ENCODE measurements around the gene EIF5B.
"Not testable (repeated sequence)": the region's sequence is repeated elsewhere in the genome, so short reads cannot be mapped to it uniquely, and the experiment has no call there.

Gene EIF5B, protein sequence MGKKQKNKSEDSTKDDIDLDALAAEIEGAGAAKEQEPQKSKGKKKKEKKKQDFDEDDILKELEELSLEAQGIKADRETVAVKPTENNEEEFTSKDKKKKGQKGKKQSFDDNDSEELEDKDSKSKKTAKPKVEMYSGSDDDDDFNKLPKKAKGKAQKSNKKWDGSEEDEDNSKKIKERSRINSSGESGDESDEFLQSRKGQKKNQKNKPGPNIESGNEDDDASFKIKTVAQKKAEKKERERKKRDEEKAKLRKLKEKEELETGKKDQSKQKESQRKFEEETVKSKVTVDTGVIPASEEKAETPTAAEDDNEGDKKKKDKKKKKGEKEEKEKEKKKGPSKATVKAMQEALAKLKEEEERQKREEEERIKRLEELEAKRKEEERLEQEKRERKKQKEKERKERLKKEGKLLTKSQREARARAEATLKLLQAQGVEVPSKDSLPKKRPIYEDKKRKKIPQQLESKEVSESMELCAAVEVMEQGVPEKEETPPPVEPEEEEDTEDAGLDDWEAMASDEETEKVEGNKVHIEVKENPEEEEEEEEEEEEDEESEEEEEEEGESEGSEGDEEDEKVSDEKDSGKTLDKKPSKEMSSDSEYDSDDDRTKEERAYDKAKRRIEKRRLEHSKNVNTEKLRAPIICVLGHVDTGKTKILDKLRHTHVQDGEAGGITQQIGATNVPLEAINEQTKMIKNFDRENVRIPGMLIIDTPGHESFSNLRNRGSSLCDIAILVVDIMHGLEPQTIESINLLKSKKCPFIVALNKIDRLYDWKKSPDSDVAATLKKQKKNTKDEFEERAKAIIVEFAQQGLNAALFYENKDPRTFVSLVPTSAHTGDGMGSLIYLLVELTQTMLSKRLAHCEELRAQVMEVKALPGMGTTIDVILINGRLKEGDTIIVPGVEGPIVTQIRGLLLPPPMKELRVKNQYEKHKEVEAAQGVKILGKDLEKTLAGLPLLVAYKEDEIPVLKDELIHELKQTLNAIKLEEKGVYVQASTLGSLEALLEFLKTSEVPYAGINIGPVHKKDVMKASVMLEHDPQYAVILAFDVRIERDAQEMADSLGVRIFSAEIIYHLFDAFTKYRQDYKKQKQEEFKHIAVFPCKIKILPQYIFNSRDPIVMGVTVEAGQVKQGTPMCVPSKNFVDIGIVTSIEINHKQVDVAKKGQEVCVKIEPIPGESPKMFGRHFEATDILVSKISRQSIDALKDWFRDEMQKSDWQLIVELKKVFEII

DNA sequence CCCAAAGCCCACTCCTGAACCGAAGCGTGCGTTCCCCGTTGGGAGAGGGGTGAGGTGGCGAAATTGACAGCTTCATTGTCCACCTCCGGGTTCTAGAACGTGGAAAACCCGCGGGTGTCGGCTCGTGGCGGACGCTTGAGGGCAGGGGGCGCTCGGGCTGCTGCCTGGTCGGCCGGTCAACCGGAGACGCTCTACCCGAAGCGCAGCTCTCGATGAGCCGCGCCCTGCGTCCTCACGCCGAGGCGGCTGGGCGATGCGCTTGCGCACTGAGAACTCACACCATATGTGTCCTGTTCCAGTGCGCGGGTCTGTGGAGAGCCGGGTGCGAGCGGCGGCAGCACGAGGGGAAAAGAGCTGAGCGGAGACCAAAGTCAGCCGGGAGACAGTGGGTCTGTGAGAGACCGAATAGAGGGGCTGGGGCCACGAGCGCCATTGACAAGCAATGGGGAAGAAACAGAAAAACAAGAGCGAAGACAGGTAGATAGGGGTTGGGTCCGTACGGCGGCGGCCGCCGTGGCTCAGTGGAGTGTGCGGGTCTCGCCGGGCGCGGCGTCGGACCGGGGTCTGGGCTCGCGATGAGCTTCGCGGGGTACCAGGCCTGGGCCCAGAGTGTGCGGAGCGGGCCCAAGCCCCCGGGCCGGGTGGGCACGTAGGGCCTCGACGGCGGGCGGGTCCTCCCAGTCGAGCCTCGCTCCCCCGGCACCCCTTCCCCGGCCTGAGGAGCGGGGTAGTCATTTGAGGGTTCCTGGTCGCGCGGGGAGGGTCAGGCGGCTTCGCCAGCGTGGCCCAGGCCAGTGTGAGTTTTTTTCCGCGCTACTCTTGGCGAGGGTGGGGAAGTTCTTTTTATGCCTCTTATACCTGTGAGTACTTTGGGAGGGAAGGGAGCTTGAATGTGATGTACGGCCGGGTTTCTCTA, at the start of gene EIF5B:
Gene EIF5B, plus strand, starts transcription at position 277 of the 916 bp plus-strand sequence. Its CDS starts 166 bp downstream, at position 443.
- DNase-seq, result peak; percentile 52 to 99 (median 93)

DNA sequence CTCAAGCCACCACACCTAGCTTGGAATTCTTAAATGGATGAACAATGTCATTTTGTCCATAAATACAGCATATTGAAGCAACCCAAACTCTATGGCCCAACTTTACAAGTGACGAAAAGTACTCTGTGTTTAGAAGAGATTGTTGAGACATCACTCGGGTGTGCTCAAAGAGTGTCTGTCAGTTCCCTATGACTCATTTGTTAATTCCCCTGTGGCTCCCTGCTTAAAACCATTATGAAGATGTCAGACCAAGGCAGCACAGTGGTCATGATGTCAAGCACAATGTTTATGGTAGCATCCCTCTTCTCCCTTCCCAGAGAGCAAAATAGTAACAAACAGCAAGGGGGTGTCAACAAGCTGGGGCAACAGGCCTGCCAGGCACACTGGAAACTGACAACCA, 39.2 kb upstream of the EIF5B start:
- DNase-seq, result no peak

DNA sequence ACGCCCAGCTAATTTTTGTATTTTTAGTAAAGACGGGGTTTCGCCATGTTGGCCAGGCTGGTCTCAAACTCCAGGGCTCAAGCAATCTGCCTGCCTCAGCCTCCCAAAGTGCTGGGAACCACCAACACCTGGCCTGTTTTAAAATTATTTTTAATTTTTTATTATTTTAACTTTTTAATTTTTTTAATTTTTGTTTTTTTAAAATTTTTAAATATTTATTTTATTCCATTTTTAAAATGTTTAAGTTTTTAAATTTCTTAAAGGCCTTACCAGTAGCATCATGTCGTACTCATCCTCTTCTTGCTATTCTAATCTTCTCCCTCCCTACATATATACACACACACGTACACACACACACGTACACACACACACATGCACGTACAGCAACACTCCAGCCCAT, 37.6 kb upstream of the EIF5B start:
- DNase-seq, result no peak

DNA sequence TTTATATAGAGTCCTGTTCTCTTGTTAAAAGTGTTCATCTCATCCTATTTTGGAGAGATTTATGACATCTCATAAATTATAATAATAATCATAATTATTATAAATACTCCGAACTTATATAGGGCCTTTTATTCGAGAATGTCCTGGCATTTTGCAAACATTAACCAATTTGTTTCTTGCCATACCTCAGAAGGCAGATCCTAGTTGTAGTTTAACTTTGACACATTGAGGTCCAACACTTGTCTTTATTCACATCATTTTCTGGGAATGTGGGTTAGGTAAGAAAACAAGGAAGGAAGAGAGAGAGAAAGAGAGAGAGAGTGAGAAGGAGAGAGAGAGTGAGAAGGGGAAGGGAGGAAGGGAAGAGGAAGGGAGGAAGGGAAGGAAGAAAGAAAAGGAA, 36.1 kb upstream of the EIF5B start, which contains the start of gene LYG1:
Gene LYG1, minus strand, starts transcription at position 101 of the 400 bp plus-strand sequence. CDS start 5,527 bp downstream, outside the sequence.
- not testable (repeated sequence) for DNase-seq

DNA sequence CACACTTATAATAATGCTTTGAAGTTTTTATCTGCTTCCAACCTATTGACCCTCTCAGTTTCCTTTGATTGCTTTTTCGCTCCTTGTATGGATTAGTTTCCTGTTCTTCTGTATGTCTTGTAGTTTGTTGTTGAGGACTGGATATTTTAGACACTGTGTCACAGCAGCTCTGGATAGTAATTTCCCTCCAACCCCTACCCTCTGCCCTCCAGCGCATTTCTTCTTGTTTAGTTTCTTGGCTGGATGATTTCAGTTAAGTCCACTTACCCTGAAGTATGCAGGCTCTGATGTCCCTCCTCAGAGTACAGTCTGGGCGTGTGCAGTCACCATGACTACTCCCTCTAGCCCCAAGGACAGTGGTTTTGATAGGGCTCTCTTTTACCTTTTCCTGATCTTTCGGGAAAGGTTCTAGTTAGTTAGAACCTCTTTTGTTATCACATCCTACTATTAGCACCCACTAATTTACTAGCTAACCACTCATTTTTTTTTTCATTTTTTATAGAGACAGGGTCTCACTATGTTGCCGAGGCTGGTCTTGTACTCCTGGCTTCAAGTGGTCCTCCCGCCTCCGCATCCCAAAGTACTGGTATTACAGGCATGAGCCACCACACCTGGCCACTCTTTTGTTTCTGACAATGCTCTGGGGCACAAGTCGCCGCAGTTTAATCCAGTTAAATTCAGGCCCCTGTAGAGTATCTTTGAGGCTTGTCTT, 19.9 kb upstream of the EIF5B start:
- DNase-seq, result no peak

DNA sequence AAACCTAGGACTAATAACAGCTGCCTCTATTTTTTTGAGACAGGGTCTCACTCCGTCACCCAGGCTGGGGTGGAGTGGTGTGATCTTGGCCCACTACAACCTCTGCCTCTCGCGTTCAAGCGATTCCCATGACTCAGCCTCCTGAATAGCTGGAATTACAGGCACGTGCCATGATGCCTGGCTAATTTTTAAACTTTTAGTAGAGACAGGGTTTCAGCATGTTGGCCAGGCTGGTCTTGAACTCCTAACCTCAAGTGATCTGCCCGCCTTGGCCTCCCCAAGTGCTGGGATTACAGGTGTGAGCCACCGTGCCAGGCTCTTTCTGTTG, 19.4 kb upstream of the EIF5B start:
- not testable (repeated sequence) for DNase-seq

DNA sequence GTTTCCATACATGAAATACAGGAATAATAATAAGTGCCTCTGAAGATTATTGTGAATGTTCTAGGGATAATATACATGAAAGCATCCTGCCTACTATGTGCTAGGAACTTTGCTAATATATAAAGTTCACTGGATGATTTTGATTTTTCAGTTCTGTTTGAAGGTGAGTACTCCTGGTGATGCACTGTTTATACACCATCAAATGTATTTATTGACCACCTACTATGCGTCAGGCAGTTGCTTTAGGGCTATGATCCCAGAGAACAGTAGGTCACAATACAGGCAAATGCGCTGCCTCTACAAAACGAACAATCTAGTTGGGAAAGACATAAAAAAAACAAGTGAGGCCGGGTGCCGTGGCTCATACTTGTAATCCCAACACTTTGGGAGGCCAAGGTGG, 11.8 kb upstream of the EIF5B start:
- no peak for DNase-seq

DNA sequence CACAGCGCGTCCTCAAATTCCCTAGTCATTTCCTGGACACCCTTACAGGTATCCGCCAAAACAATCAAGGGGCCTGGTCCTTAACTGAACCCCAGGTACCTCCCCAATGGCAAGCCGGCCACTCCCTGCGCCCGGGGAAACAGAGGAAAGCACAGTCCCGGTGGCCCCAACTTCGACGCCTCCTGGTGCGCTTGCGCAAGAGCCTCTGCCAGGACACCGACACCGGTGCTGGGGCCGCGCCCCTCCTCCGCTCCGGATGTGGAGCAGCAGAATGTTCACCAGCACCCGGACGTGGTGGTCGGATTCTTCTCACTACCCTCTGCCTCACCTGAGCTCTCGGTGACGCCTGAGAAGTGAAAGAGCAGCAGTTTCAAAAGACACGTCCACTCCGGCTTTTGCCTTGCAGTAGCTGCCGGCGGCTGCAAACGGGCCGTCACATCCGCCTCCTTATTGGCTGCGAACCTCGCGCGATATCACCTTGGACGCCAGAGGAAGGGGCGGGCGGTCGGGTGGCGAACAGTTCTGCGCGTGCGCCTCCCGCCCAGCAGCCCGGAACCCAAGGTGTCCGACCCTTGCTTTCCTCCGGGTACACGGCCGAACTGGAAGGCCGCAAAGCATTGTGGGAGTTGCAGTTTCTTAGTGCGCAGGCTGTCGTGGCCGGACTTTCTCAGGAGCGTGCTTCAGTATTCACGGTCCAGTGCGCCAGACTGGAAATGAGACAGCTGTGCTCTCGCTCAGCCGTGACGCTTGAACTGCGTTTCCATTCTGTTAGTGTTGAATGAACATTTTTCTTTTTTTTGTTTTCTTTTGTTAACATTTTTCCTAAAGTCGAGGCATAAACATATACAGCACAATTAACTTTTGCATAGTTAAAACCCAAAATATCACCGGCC, 1.0 kb upstream of the EIF5B start, which contains the start of gene TXNDC9:
Gene TXNDC9, minus strand, starts transcription at position 423 of the 893 bp plus-strand sequence. CDS start 3,123 bp downstream, outside the sequence.
- DNase-seq, result peak; percentile 90 to 99 (median 97)

DNA sequence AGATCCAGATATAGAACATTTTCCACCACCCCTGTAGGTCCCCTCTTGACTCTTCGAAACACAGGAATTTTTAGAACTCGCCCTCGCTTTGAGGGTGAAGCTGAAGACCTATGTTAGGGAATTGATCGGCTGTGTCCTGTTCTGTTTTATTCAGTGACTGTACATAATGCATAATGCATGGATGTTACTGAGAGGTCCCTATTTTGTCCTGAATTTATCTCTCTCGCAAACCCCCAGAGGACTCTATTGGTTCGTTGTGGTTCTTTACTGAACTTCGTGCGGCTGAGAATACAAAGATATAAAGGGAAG, 431 bp upstream of the EIF5B start:
- DNase-seq, result peak in 1 of 58 donors; percentile 39

DNA sequence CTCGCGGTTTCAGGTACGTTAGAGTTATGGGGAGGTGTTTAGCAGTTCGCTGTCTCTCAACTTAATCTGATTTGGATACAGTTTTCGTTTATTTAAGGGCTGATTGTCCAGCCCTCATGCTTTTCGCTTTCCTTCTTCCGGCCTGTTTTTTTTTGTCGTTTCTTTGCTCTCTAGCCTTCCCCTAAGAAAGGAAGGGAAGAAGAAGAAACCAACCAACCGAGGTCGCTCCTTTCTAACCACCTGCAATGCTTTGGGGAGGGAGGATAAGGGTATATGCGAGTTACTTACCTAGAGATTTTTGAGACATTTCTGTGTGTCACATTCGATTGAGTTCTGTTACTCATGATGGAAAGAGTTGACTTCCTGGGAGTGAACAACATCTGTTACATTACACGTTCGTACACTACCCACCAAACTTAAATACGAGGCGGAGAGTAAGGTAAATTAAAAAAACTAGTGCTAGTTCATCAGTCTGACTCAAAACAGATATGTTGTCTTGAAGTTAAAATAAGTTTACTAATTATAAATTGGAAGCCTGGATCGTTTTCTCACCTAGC, 918 bp downstream of the EIF5B start:
- DNase-seq, result no peak

DNA sequence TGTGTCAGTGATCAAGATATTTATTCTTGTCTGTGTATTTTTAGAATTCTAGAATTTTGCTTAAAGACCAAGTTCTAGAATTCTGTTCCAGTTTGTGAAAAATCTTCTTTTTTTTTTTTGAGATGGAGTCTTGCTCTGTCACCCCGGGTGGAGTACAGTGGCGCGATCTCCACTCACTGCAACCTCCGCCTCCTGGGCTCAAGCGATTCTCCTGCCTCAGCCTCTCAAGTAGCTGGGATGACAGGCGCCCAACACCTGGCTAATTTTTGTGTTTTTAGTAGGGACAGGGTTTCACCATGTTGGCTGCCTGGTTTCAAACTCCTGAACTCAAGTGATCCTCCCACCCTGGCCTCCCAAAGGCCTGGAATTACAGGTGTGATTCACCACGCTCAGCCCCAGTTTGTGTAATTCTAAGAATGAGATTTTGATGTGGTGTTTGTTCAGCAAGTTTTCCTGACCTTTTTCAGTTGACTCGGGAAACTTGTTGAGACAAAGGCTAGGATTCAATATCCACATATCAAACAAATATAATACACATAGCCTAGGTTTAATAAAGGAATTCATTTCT, 3.6 kb downstream of the EIF5B start:
- DNase-seq, result no peak

DNA sequence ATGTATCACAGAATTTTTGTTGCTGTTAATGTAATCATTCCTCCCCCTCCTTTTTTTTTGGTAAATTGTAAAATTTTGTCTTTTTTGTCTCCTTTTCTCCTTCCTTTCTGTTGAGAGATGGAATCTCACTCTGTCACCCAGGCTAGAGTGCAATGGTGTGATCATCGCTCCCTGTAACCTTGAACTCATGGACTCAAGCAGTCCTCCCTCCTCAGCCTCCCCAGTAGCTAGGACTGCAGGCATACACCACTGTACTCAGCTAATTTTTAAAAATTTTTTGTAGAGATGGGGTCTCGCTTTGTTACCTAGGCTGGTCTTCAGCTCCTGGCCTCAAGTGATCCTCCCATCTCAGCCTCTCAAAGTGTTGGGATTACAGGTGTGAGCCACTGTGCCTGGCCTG, 5.3 kb downstream of the EIF5B start:
- no peak for DNase-seq

DNA sequence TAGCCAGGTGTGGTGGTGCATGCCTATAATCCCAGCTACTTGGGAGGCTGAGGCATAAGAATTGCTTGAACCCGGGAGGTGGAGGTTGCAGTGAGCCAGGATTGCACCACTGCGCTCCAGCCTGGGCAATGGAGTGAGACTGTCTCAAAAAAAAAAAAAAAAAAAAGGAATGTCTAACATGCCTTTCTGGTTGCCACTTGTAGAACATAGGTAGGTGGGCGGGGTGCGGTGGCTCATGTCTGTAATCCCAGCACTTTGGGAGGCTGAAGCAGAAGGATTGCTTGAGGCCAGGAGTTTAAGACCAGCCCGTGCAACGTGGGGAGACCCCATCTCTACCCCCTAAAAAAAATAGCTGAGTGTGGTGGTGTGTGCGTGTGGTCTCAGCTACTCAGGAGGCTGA, 8.3 kb downstream of the EIF5B start:
- not testable (repeated sequence) for DNase-seq

DNA sequence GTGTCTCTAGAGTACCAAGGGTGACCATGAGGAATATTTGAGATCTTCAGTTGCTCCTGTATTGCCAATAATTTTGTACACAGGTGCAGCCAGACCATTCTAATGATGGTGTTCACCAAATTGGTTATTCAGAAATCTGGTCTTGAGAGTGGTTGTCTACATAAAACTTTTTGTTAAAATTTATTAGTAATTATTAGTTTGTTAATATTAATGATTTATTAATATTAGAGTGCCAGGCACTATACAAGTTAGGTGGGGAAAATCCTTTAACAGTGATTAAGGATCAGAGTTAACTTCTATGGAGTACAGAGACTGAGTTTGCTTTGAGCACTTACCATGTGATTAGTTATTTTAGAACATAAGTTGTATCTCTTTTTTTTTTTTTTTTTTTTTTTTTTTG, 9.0 kb downstream of the EIF5B start:
- no peak for DNase-seq

DNA sequence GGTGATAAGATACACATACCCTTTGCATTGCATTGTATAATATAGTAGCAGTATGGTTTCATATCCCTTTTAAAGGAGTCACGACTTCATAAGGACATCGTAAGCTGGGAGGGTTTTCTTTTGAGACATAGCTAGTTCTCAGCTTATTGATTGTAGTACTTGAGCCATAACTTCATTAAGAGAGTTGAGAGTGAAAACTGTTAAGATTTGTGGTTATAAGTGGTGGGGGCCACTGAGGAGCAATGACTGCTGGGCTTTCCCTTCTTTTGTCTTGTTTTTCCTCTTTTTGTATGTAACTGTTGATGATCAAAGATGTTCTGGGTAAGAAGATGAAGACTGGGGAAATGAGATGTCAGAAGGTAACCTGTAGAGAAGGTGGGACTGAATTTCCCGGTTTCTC, 11.0 kb downstream of the EIF5B start:
- DNase-seq, result no peak

DNA sequence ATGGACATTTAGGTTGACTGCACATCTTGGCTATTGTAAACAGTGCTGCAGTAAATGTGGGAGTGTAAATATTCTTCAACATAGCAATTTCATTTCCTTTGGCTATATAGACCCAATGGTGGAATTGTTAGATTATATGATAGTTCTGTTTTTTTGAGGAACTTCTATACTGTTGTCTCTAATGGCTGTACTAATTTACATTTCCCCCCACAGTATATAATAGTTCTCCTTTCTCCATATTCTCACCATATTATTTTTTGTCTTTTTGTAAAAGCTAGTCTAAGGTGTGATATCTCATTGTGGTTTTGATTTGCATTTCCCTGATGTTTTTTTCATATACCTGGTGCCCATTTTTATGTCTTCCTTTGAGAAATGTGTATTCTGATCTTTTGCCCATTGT, 13.0 kb downstream of the EIF5B start:
- DNase-seq, result no peak

DNA sequence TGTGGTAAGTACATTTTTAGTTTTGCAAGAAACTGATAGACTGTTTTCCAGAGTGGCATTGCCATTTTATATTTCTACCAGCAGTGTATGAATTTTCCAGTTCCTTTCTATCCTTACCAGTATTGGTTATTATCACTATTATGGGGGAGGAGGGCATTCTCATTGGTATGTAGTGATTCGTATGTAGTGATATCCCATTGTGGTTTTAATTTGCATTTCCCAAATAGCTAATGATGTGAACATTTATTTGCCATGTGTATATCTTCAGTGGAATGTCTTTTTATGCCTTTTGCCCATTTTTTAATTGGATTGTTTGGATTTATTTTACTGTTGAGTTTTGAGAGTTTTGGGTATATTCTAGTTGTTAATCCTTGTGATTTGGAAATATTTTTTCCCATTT, 16.9 kb downstream of the EIF5B start:
- DNase-seq, result no peak

DNA sequence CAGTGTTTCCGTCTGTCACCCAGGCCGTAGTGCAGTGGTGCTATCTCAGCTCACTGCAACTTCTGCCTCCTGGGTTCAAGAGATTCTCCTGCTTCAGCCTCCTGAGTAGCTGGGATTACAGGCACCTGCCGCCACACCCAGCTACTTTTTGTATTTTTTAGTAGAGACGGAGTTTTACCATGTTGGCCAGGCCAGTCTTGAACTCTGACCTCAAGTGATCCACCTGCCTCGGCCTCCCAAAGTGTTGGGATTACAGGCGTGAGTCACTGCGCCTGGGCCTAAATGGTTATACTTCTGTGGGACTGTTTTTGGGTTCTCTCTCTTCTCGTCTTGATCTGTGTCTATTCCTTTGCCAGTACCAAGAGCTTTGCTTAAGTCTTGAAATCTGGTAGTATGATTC, 17.6 kb downstream of the EIF5B start:
- not testable (repeated sequence) for DNase-seq
